B cell (primary cell): ENCODE data around the gene CDKN2D.

Source experiments
- EZH2 ChIP-seq: IDR thresholded peaks from 2 replicates; pipeline ENCODE4 v1.6.1; 2012; ENCODE audit warnings: borderline replicate concordance, low read depth, mild to moderate bottlenecking, moderate library complexity, low read length; ENCODE audit not compliant: insufficient read depth, poor library complexity, severe bottlenecking
- TF ChIP-seq, protein P1 (sequence below): fragments of 200-600 bp; IDR thresholded peaks from one replicate; pipeline ENCODE4 v1.8.0; 2022; ENCODE audit warnings: antibody characterized with exemption, mild to moderate bottlenecking

DNA sequence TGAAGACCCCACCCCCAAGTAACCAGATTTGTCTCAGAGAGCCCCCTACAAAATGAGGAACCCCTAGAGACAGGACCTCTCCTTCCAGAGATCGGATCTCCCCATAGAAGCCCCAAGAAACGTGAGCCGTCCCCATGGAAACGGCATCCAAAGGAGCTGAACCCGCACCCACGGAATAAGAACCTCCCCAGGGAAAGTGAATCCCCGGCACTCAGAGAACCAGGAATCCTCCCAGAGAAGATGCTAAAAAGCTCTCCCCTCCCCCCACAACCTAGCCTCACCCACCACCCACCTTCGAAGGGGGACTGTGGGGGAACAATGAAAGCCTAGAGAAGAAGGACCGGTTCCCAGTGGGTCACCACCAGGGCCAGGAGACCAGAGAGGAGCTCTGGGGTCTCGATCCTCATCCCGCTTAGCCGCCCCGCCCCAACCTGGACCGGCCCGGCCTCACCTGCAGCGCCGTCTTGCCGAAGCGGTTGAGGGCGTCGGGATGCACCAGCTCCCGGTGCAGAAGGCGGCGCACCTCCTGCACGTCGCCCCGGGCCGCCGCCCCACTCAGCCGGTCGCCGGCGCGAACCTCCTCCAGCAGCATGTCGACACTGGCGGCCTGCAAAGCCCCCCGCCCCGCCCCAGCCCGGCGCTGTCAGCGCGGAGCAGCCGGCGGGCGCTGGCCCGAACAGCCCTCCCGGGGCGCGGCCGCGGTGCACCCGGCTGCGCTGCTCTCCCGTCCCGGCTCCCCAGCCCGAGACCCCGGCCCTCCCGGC is 535 bp downstream of the CDKN2D start:
- no peak for TF ChIP-seq EZH2
- TF ChIP-seq, protein P1, sequence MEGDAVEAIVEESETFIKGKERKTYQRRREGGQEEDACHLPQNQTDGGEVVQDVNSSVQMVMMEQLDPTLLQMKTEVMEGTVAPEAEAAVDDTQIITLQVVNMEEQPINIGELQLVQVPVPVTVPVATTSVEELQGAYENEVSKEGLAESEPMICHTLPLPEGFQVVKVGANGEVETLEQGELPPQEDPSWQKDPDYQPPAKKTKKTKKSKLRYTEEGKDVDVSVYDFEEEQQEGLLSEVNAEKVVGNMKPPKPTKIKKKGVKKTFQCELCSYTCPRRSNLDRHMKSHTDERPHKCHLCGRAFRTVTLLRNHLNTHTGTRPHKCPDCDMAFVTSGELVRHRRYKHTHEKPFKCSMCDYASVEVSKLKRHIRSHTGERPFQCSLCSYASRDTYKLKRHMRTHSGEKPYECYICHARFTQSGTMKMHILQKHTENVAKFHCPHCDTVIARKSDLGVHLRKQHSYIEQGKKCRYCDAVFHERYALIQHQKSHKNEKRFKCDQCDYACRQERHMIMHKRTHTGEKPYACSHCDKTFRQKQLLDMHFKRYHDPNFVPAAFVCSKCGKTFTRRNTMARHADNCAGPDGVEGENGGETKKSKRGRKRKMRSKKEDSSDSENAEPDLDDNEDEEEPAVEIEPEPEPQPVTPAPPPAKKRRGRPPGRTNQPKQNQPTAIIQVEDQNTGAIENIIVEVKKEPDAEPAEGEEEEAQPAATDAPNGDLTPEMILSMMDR = no peak
